ENCODE measurements around the gene SERPINA5.

The SERPINA5 gene

DNA sequence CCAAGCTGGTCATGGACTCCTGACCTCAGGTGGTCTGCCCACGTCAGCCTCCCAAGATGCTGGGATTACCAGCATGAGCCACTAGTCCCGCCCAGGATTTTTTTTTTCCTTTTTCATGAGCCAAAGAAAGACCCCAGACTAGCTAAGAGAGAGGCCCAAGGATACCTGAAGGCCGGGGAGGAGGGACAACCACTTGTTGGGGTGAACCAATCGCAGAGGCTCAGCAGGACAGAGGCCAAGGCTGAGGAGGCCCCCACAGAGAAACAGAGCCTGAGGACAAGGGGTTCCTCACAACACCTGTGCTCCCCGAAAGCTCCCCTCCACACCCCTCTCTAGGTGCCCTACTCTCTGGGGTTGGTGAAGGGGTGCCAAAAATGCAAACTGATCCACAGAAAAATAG is 30.0 kb downstream of the SERPINA5 start:
- TF ChIP-seq TCF4 (CRISPR knock-in tag; IDR thresholded peaks at IDR 0.05; ENCODE audit: borderline replicate concordance) = no peak
- ATAC-seq = no peak

DNA sequence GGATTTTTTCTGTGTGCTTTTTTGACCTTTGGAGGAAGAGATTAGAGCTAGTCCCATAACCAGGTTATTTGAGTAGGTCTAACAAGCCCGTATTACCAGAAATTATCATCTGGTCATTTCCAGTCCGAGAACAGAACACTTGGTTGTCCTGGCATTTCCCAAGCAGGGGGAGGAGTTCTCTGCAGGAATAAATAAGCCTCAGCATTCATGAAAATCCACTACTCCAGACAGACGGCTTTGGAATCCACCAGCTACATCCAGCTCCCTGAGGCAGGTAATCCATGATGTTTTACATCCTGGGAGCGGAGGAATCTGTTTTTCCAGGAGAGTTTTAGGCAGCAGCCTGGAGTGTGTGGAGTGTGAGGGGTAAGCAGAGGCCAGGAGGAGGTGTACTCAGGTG is 30.9 kb downstream of the SERPINA5 start, which contains the start of gene SERPINA3:
SERPINA3 (plus strand) TSS at position 218 of the 400 bp plus-strand sequence. CDS start 2,051 bp downstream, outside the sequence.
- ATAC-seq = no peak
- TF ChIP-seq TOX (CRISPR knock-in tag; IDR thresholded peaks at IDR 0.05; ENCODE audit: borderline replicate concordance) = no peak
- TF ChIP-seq ZFP3 (CRISPR knock-in tag; IDR thresholded peaks at IDR 0.05) = no peak
- TF ChIP-seq CSDC2 (CRISPR knock-in tag; IDR thresholded peaks at IDR 0.05) = no peak
- TF ChIP-seq SNAI2 (CRISPR knock-in tag; IDR thresholded peaks at IDR 0.05) = no peak
- TF ChIP-seq ARNTL (CRISPR knock-in tag; IDR thresholded peaks at IDR 0.05; ENCODE audit: borderline replicate concordance, low read depth) = no peak
- TF ChIP-seq GLIS3 (CRISPR knock-in tag; IDR thresholded peaks at IDR 0.05) = no peak
- no peak for TF ChIP-seq BACH2 (CRISPR knock-in tag; IDR thresholded peaks at IDR 0.05; ENCODE audit: borderline replicate concordance)
- TF ChIP-seq ISL1 (CRISPR knock-in tag; IDR thresholded peaks at IDR 0.05) = no peak
- no peak for TF ChIP-seq ZC3H10 (CRISPR knock-in tag; IDR thresholded peaks at IDR 0.05)
- no peak for TF ChIP-seq ZNF8 (CRISPR knock-in tag; IDR thresholded peaks at IDR 0.05)
- TF ChIP-seq TCF4 (CRISPR knock-in tag; IDR thresholded peaks at IDR 0.05; ENCODE audit: borderline replicate concordance) = no peak
- TF ChIP-seq PPARA (CRISPR knock-in tag; IDR thresholded peaks at IDR 0.05; ENCODE audit: borderline replicate concordance) = no peak
- TF ChIP-seq ZNF70 (CRISPR knock-in tag; IDR thresholded peaks at IDR 0.05) = no peak
- TF ChIP-seq, protein P1, sequence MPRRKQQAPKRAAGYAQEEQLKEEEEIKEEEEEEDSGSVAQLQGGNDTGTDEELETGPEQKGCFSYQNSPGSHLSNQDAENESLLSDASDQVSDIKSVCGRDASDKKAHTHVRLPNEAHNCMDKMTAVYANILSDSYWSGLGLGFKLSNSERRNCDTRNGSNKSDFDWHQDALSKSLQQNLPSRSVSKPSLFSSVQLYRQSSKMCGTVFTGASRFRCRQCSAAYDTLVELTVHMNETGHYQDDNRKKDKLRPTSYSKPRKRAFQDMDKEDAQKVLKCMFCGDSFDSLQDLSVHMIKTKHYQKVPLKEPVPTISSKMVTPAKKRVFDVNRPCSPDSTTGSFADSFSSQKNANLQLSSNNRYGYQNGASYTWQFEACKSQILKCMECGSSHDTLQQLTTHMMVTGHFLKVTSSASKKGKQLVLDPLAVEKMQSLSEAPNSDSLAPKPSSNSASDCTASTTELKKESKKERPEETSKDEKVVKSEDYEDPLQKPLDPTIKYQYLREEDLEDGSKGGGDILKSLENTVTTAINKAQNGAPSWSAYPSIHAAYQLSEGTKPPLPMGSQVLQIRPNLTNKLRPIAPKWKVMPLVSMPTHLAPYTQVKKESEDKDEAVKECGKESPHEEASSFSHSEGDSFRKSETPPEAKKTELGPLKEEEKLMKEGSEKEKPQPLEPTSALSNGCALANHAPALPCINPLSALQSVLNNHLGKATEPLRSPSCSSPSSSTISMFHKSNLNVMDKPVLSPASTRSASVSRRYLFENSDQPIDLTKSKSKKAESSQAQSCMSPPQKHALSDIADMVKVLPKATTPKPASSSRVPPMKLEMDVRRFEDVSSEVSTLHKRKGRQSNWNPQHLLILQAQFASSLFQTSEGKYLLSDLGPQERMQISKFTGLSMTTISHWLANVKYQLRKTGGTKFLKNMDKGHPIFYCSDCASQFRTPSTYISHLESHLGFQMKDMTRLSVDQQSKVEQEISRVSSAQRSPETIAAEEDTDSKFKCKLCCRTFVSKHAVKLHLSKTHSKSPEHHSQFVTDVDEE (CRISPR knock-in tag; IDR thresholded peaks at IDR 0.05) = no peak
- TF ChIP-seq OSR1 (CRISPR knock-in tag; IDR thresholded peaks at IDR 0.05) = no peak

DNA sequence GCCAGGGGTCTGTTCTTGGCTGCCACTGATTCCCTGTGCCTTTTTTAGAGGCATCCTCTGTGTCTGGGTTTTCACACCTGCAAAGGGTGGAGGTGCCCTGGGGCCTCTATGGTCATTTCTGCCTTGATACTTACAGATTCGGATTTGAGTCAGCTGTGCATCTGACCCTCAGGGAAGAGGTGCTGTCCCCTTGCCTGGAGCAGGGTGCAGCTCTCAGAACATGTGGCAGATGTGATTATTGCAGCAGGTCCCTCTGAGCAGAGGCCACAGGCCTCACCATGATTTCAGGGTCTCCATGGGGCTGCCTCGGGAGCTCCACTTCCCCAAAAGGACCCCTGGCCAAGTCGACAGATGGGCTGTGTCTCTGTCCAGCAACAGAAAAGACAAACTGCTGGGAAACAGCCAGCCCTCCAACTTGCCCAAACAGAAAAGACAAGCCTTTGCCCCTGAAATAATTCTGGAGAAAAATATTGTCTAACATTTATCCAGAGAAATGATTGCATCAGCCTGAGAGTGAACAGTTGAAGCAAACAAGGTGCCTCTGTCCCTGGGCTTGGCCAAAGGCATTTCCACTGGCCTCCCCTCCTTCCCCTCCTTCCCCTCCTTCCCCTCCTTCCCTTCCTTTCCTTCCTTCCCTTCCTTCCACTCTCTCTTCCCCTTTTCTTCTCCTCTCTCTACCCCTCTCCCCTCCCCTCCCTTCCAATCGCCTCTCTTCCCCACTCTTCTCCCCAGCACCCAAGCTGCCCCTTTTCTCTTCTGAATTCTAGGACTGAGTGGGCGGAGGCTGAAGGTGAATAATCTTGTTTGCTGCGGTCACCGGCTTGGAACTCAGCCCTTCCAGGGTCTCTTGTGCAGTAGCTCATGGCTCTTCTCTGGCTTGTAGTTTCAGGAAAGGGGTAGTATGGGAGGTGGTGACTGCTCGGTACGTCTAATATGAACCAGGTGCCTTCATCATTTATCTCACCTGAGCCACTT is 31.6 kb downstream of the SERPINA5 start:
- no peak for ATAC-seq

DNA sequence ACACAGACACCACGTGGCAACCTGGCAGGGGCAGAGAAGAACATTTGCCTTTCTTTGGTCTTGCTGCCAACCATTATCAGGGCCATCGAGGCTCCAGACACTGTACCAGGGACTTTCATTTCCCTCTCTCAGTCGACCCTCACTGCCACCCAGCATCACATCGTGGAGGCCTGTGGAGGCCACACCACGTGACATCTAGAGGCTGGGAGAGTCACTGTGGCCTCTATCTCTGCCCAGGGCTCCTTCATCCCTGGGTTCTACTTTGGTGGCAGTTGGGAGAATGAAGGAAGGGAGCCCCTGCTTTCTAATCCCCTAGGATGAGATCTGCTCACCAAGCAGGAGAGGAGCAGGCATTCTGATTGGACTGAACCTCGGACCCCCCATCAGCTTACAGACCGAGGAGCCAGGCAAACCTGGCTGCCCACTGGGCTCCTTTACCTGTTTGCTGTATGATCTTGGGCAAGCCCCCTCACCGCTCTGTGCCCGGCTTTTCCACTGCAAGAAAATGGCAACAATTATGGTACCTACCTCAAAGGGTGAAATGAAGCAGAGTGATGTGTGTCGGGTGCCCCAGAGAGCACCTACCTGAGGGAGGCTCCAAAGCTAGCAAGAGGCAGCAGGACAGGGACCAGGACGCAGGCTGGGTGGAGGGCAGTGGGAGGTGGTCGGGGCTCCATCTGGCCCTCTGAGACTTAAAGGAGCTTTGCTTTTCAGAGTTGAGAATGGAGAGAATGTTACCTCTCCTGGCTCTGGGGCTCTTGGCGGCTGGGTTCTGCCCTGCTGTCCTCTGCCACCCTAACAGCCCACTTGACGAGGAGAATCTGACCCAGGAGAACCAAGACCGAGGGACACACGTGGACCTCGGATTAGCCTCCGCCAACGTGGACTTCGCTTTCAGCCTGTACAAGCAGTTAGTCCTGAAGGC is 32.8 kb downstream of the SERPINA5 start:
- no peak for ATAC-seq

More for the DNA sequence above, 31.6 kb downstream of the SERPINA5 start:
- TF ChIP-seq RARB (CRISPR knock-in tag; IDR thresholded peaks at IDR 0.05) (no peak), ZNF70 (CRISPR knock-in tag; IDR thresholded peaks at IDR 0.05) (no peak), ARNTL (CRISPR knock-in tag; IDR thresholded peaks at IDR 0.05; ENCODE audit: borderline replicate concordance, low read depth) (no peak)
- TF ChIP-seq, protein P2, sequence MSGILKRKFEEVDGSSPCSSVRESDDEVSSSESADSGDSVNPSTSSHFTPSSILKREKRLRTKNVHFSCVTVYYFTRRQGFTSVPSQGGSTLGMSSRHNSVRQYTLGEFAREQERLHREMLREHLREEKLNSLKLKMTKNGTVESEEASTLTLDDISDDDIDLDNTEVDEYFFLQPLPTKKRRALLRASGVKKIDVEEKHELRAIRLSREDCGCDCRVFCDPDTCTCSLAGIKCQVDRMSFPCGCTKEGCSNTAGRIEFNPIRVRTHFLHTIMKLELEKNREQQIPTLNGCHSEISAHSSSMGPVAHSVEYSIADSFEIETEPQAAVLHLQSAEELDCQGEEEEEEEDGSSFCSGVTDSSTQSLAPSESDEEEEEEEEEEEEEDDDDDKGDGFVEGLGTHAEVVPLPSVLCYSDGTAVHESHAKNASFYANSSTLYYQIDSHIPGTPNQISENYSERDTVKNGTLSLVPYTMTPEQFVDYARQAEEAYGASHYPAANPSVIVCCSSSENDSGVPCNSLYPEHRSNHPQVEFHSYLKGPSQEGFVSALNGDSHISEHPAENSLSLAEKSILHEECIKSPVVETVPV (CRISPR knock-in tag; IDR thresholded peaks at IDR 0.05) = no peak

More for the DNA sequence above, 32.8 kb downstream of the SERPINA5 start:
- TF ChIP-seq ZNF565 (CRISPR knock-in tag; conservative IDR thresholded peaks at IDR 0.05; ENCODE audit: low read depth) = no peak
- TF ChIP-seq, protein P3, sequence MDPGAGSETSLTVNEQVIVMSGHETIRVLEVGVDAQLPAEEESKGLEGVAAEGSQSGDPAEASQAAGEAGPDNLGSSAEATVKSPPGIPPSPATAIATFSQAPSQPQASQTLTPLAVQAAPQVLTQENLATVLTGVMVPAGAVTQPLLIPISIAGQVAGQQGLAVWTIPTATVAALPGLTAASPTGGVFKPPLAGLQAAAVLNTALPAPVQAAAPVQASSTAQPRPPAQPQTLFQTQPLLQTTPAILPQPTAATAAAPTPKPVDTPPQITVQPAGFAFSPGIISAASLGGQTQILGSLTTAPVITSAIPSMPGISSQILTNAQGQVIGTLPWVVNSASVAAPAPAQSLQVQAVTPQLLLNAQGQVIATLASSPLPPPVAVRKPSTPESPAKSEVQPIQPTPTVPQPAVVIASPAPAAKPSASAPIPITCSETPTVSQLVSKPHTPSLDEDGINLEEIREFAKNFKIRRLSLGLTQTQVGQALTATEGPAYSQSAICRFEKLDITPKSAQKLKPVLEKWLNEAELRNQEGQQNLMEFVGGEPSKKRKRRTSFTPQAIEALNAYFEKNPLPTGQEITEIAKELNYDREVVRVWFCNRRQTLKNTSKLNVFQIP (CRISPR knock-in tag; IDR thresholded peaks at IDR 0.05; ENCODE audit: borderline replicate concordance, low read depth) = no peak
- TF ChIP-seq, protein P4, sequence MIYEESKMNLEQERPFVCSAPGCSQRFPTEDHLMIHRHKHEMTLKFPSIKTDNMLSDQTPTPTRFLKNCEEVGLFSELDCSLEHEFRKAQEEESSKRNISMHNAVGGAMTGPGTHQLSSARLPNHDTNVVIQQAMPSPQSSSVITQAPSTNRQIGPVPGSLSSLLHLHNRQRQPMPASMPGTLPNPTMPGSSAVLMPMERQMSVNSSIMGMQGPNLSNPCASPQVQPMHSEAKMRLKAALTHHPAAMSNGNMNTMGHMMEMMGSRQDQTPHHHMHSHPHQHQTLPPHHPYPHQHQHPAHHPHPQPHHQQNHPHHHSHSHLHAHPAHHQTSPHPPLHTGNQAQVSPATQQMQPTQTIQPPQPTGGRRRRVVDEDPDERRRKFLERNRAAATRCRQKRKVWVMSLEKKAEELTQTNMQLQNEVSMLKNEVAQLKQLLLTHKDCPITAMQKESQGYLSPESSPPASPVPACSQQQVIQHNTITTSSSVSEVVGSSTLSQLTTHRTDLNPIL (CRISPR knock-in tag; IDR thresholded peaks at IDR 0.05; ENCODE audit: low read depth) = no peak
- TF ChIP-seq ZNF70 (CRISPR knock-in tag; IDR thresholded peaks at IDR 0.05) = no peak
- TF ChIP-seq, protein P1 (CRISPR knock-in tag; IDR thresholded peaks at IDR 0.05) = no peak
- TF ChIP-seq PPARA (CRISPR knock-in tag; IDR thresholded peaks at IDR 0.05; ENCODE audit: borderline replicate concordance) = no peak
- no peak for TF ChIP-seq ZFP3 (CRISPR knock-in tag; IDR thresholded peaks at IDR 0.05)
- no peak for TF ChIP-seq TCF4 (CRISPR knock-in tag; IDR thresholded peaks at IDR 0.05; ENCODE audit: borderline replicate concordance)
- TF ChIP-seq CSDC2 (CRISPR knock-in tag; IDR thresholded peaks at IDR 0.05) = no peak
- no peak for TF ChIP-seq ZFP30 (CRISPR knock-in tag; IDR thresholded peaks at IDR 0.05)
- no peak for TF ChIP-seq RARB (CRISPR knock-in tag; IDR thresholded peaks at IDR 0.05)
- TF ChIP-seq OSR1 (CRISPR knock-in tag; IDR thresholded peaks at IDR 0.05) = no peak
- no peak for TF ChIP-seq GLIS3 (CRISPR knock-in tag; IDR thresholded peaks at IDR 0.05)
